Posterior cingulate gyrus (tissue), 11 donors: Measurements from ENCODE around the gene RASAL2.
"Not testable (repeated sequence)": the region's sequence is repeated elsewhere in the genome, so short reads cannot be mapped to it uniquely, and the experiment has no call there.

ENCODE experiments used
- DNase-seq, 10 donors: peaks; one replicate each; pipeline versions ENCODE4 v3.0.0 to v3.0.0-alpha.2; 2020 to 2021; ENCODE audit warnings: mixed read lengths in 3 of 10
- intact Hi-C: fragments of 100-400 bp; cut with DNase I; formaldehyde crosslinking; loops from one replicate; pipeline ENCODE4 v1.15.1; 2023

RASAL2 gene

DNA sequence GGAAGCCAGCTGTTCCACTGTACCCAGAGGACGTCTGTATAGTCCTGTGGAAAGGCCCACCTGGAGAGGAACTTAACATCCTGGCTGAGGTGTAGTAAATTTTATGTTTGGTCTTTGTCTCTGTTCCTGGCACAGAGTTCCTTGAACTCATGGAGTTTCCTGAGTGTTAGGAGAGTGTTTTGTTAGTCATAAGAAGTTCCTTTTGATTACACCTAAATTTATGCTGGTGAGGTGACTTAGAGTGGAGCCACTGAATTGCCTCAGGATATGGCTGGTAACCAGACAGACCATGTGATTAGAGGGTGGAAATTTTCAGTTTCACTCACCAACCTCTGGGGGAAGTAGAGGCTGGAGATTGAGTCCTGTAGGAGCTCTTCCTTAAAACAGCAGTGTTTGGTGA, 57.9 kb downstream of the RASAL2 start:
- no peak for DNase-seq
- intact Hi-C loops, result no loop called here

GRCh38 chr1:178155481-178156255, 61.8 kb downstream of the RASAL2 start:
- intact Hi-C loops, result no loop called here
- DNase-seq, result no peak

DNA sequence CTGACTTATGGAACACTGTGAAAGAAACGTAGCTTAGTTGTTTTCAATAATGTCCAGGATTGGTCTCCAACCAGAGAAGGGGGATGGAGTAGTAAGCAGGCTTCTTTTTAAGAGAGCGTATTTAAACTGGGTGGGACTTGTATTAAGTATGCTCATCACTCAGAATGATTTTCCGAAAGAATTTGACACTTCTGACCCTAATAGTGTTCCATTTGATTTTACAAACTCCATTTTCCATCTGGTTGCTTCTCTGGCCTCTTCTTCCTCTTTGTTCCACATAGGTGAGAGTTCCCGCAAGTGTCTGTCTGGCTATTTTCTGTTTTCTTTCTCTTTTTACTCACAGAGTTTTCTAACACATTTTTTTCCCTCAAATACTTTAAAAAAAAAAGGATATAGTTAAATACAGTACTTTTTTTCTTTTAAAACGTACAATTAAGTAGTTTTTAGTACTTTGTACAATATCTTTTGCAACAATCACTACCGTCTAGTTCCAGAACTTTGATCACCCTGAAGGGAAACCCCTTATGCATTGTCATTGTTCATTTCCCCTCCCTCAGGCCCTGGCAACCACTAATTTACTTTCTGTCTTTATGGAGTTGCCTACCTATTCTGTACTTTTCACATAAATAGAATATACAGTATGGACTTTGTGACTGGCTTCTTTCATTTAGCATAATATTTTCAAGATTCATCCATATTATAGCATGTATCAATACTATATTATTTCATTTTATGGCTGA, 67.0 kb downstream of the RASAL2 start:
- intact Hi-C loops, result no loop called here

GRCh38 chr1:178161516-178161915, 67.6 kb downstream of the RASAL2 start:
- intact Hi-C loops, result no loop called here
- no peak for DNase-seq

More for the DNA sequence above, 67.0 kb downstream of the RASAL2 start:
- DNase-seq, result no peak

GRCh38 chr1:178165196-178165595, 71.3 kb downstream of the RASAL2 start:
- no peak for DNase-seq
- intact Hi-C loops, result no loop called here

DNA sequence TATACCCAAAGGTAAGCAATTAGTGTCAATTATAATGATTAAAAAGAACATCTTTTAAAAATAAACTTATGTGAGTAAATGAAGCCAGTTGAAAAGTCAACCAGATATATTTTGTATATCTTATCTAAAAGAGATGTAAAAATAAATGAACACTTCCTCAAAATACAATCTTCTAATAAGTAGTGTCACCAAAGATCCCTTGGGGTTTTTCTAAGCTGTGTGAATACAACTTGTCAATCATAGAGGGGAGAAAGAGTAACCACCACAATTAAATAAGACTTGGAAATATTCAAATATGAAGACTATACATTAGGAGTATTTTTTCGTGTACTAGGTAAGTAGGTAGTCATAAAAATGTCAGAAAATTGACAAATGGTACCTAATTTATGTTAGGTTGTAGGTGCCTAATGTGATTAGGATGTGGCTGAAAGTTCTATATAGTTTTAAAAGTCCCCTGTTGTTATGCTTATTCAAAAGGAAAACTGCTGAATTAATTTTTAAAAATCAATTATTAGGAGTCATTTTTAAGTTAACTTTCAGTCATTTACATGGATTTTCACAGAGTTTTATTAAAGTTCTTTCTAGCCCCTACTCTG, 72.6 kb downstream of the RASAL2 start:
- DNase-seq, result no peak
- intact Hi-C loops, result no loop called here

DNA sequence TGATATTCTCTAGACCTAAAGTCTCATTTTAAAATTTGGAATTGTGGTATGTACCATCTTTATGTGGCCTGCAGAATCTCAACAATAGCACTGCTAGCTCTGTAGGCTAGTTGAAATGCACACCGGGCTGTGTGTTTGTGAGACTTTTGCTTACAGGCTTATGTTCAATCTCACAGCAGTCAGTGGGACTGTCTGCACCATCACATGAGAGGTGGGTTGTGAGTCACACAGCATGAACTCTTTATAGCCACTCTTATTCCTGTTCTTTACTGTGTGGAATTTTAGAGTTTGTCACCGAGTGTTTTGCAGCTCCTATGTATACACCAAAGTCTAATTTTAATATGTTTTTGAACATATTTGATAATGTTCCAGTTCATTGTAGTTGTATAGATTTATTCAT, 74.6 kb downstream of the RASAL2 start:
- intact Hi-C loops, result no loop called here
- peak in 1 of 10 donors; percentile 29 for DNase-seq

DNA sequence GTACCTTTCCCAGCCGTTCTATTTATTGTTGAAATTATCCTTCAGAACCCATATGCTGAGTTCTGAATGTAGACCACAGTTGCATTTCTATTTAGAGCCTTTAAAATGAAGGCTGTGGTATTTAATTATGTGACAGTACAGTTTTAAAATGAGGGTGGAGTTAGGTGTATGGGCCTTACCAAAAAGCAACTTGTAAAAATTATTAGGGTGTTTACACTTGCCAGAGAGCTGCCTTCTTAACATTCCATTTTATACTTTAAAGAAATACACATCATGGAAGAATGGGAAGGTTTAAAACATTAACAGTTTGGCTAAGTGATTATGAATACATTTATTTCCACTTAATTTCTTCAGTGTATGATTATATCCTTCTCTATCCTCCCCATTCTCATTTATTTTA, 75.7 kb downstream of the RASAL2 start:
- intact Hi-C loops, result no loop called here
- no peak for DNase-seq

DNA sequence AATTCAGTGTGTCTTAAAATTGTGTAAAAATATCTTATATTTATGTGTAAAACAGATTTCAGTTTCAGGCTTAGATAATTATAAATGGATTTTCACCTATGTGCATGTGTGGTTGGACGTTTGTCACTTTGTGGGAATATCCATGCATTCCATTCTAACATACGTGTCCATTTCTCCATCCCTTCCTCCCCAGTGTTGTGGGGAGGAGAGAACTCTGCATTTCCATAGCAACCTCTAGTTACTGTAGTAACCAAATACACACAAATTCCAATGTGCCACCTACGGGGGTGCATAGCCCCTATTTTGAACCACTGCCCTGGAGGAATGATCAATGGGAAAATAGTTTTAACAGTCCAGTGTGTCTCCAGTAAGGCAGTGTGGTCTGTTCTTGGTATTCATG, 79.0 kb downstream of the RASAL2 start:
- intact Hi-C loops, result no loop called here
- DNase-seq, result no peak

- intact Hi-C loops, result no loop called here
- DNase-seq, result no peak
Measured at GRCh38 chr1:178174539-178174938, 80.6 kb downstream of the RASAL2 start.

DNA sequence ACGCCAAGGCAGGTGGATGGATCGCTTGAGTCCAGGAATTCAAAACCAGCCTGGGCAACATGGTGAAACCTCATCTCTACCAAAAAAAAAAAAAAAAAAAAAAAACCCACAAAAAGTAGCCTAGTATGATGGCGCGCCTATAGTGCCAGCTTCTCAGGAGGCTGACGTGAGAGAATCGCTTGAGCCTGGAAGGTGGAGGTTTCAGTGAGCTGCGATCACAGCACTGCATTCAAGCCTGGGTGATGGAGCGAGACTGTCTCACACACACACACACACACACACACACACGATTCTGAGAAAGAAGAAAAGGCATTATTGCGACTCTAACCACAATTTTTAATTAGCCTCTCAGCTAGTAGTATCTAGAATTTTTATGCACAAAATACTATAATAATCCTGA, 86.5 kb downstream of the RASAL2 start:
- intact Hi-C loops, result no loop called here
- DNase-seq, result no peak

DNA sequence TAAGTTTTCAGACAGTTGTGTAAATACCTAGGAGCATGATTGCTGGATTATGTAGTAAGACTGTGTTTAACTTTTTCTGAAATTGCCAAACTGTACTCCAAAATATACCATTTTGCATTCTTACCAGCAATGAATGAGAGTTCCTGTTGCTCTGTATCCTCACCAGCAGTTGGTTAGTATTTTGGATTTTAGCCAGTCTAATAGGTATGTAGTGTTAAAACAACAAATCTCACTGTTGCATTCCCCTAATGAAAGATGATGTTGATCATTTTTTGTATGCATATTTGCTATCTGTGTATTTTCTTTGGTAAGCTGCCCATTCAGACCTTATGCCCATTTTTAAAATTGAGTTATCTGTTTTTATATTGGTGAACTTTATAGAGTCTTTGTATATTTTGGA, 89.9 kb downstream of the RASAL2 start:
- DNase-seq, result no peak
- intact Hi-C loops, result no loop called here

- DNase-seq, result no peak
- intact Hi-C loops, result no loop called here
Measured at GRCh38 chr1:178188306-178188705, 94.4 kb downstream of the RASAL2 start.

- intact Hi-C loops, result loop anchor here (10.0 kb wide), 1 partner anchor 135 kb away; no protein-coding TSS in a partner anchor
- DNase-seq, result peak in 3 of 10 donors; percentile 5 to 41 (median 24)
Measured at GRCh38 chr1:178189814-178190213, 95.9 kb downstream of the RASAL2 start.

- intact Hi-C loops, result loop anchor here (10.0 kb wide), 1 partner anchor 136 kb away; no protein-coding TSS in a partner anchor
- DNase-seq, result no peak
Measured at GRCh38 chr1:178190881-178191280, 97.0 kb downstream of the RASAL2 start.

- intact Hi-C loops, result loop anchor here (10.0 kb wide), 1 partner anchor 138 kb away; no protein-coding TSS in a partner anchor
- DNase-seq, result peak in 1 of 10 donors; percentile 2
Measured at GRCh38 chr1:178192686-178193085, 98.8 kb downstream of the RASAL2 start.

DNA sequence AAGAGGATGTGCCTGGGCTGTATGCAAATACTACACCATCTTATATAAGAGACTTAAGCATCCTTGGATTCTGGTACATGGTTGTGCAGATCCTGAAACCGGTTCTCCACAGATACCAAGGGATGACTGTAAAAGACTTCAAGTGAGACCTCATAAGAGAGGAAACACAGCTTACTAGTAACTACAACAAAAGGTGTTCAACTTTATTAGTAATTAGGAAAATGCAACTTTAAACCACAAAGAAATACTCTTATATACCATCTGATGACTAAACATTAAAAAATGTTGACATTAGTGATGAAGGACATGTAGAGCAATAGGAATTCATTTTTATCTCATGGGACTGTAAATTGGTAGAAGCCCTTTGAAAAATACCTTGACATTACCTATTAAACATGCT, 102.7 kb downstream of the RASAL2 start:
- intact Hi-C loops, result loop anchor here (10.0 kb wide), 1 partner anchor 142 kb away; no protein-coding TSS in a partner anchor

DNA sequence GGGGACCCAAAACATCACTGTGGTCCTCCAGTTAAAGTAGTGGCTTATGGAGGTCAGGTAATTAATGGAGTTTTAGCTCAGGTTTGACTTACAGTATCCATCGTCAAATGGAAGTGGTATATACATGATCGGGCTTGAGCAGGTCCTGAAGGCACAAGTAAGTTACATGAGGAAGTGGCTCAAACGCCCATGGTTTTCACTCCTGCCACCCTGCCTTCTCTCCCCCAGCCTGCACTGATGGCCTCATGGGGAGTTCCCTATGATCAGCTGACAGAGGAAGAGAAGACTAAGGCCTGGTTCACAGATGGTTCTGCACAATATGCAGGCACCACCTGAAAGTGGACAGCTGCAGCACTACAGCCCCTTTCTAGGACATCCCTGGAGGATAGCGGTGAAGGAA, 108.2 kb downstream of the RASAL2 start:
- DNase-seq, intact Hi-C loops: not testable (repeated sequence)

More for the DNA sequence above, 102.7 kb downstream of the RASAL2 start:
- no peak for DNase-seq

- intact Hi-C loops, DNase-seq: not testable (repeated sequence)
Measured at GRCh38 chr1:178202546-178202945, 108.6 kb downstream of the RASAL2 start.

- DNase-seq, intact Hi-C loops: not testable (repeated sequence)
Measured at GRCh38 chr1:178208269-178208856, 114.5 kb downstream of the RASAL2 start.

DNA sequence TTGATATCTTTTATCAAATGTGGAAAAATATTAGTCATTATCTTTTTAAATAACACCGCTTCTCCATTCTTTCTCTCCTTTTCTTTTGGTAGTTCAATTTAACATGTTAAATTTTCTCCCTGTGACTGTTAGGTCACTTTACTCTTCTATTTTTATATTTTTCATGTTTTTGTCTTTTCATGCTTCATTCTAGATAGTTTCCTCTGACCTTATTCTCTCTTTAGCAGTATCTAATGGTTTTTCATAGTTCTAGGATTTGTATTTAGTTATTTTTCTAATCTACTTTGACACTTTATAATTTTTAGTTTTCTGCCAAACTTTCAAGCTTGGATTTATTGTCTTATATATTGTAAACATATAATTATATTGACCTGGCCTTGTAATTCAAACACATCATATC, 116.0 kb downstream of the RASAL2 start:
- DNase-seq, result no peak
- intact Hi-C loops, result no loop called here
